D721Med (cell line): ENCODE data around the gene LY6G6F.

ENCODE experiments used
- DNase-seq: peaks from one replicate; pipeline ENCODE4 v3.0.0; 2011; ENCODE audit warnings: low spot score; ENCODE audit not compliant: insufficient read length
- FAIRE-seq: peaks from 2 replicates; lab custom pipeline; 2011; peaks lifted over from hg19 to GRCh38; lab: Jason Lieb, UNC
- TF ChIP-seq, protein P1 (sequence below): IDR thresholded peaks from 2 replicates; pipeline ENCODE4 v1.5.1; 2012; ENCODE audit warnings: mild to moderate bottlenecking, control low read depth; ENCODE audit not compliant: insufficient read depth; ENCODE audit errors: missing control alignments

LY6G6F gene

DNA sequence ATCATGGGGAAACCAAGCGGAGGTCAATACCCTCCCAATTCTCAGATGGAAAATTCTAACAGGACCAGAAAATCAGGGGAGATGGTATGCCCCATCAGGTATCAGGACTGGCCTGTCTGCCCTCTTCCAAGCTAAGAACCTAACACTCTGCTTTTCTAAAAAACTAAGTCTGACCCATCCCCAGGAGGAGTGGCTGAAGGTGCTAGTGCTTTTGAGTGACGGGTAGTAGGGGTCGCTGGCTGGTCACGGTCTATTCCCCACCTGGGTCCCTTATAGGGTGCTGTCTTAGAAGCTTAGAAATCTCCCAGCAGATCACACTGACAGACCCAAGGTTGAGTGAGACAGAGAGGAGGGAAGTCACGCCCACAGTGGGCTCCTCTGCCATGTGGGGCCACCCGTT, 13.1 kb upstream of the LY6G6F start:
- TF ChIP-seq, protein P1, sequence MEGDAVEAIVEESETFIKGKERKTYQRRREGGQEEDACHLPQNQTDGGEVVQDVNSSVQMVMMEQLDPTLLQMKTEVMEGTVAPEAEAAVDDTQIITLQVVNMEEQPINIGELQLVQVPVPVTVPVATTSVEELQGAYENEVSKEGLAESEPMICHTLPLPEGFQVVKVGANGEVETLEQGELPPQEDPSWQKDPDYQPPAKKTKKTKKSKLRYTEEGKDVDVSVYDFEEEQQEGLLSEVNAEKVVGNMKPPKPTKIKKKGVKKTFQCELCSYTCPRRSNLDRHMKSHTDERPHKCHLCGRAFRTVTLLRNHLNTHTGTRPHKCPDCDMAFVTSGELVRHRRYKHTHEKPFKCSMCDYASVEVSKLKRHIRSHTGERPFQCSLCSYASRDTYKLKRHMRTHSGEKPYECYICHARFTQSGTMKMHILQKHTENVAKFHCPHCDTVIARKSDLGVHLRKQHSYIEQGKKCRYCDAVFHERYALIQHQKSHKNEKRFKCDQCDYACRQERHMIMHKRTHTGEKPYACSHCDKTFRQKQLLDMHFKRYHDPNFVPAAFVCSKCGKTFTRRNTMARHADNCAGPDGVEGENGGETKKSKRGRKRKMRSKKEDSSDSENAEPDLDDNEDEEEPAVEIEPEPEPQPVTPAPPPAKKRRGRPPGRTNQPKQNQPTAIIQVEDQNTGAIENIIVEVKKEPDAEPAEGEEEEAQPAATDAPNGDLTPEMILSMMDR = no peak
- DNase-seq = no peak
- no peak for FAIRE-seq

DNA sequence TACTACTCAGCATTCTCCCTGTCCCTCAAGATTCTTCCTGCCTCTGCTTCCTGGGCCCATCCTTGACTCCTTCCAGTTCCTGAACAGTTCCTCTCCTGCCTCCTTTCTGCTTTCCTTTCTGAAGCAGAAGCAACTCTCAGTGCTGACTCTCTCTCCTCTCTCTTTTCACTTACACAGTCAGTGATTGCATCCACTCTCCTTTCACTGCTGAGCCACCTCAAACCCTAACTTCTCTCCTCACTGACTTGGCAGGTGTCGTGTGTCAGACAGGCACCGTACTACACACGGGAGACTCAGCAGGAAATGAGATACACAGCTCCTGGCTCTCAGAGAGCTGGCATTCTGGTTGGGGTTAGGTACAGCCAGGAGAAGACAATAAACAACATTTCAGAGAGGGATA, 9.1 kb upstream of the LY6G6F start:
- DNase-seq = no peak
- FAIRE-seq = no peak
- TF ChIP-seq, protein P1 = no peak

DNA sequence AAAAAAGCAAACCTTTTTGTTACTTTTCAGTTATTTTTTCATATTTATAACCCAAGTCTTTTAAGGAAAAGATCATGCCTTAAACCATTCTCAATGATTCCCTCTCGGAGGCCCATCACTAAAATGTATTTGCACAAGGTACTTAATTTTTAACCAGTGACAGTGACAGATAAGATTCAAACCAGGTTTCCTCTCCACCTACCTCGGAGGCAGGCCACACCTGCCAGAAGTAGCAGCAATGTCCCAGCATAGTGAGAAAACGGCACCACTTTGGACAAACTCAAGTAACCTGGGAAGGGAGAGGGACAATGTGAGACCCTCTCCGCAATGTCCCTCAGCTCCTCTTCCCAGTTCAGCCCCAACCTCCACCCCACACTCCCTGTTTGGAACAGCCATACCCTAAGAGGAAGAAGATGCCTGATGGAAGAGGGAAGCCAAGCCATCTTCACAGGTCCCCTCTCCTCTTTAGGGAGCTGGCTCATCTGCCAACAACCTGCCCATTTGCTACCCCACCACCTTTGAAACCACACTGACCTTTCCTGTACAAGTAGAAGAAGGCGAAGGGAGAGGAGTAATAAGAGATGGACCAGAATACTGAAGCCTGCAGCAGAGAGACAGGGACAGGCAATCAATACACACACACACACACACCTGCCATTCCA, 5.8 kb upstream of the LY6G6F start:
- TF ChIP-seq, protein P1 = no peak
- FAIRE-seq (no peak), DNase-seq (no peak)

DNA sequence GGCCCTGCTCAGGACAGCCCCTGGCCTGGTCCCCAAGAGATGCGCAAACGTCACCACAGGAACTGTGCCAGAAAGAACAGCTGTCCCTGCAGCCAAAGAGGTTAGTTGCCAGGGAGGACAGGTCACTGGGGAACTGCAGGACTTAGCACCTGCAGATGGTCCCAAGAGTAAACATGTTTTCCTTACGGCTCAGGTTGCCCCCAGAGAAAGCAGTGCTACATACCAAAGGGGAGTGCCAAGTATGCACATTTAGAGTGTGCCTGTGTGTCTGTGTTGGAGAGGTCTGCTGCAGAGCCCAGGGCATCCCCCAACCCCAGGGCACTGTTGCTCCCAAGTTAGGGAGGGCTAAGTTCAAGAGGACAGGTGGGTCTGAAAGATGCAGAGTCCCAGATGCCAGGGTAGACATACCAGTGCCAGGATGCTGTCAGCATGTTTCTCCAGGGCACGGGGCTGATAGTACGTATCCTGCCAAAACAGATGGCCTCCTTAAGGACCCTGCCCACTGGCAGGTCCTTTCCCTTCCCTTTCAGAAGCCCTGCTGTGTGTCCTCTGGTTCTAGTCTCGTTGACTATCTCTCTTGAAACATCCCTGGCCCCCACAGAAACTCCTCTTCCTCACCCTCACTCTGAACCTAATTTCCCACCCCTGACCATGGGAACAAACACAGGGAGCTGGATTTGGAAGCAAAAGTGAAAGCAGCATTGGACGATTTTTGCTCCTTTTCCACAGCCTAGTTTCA, 4.8 kb upstream of the LY6G6F start:
- DNase-seq (no peak), FAIRE-seq (no peak)
- TF ChIP-seq, protein P1 = no peak

DNA sequence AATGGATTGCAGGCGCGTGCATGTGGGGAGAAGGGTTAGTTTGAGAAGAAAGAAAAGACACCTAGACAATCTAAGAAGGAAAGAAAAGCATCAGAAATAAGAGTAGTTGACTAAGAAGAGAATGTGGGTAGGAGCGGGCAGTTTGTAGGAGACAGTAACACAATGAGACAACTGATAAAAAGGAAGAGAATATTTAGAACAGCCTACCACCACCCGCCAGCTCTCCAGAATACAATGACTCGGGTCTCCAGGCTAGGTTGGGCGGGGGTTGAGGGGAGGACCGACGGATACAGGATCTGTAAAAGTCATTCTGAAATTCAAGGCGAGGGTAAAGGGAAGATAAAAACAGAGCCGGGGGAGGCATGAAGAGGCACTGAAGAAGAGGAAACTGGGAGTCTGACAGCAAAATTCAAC, 4.3 kb upstream of the LY6G6F start:
- FAIRE-seq (no peak), DNase-seq (no peak)
- TF ChIP-seq, protein P1 = no peak

DNA sequence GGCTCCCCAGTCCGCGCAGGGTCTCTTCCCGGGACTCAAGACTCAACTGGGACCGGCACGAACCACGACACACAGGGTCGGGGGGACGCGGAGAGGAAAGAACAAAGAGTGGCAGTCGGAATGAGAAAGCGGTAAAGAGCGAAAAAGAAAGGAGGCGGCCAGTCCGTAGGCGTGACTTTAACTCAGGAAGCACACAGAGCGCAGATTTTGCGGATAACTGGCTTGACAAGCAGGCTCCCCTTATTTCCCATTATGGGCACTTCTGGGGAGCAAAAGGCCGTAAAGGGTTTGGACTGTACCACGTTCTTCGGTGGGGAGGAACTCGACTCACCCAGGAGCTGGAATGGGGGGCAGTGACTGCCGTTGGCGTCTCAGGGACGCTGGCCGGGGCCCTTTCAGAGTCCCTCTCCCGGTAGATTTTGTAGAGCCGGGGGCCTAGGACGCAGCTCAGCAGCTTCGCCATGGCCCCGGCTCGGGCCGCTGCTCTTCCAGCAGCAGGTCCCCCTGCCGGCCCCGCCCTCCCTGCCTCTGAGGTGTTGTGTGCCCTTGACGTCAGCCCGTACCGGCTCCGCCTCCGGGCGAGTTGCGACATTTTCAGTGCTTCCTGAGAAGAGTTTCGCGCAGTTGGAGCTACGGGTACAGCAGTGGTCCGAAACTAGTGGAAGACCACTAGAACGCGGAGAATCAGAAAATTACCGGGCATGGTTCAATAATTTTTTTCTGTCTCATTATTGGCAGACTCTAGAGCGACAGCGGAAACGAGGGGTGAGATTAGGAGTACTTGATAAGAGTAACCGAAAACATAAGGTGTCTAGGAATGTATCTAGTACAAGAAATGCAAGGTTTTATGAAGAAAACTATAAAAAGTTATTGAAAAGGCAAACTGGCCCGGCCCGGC, 3.6 kb upstream of the LY6G6F start, which contains the start of gene ABHD16A:
Gene ABHD16A (minus strand): TSS at position 506 of the 898 bp plus-strand sequence. CDS start 43 bp downstream, at position 463.
- DNase-seq = peak; percentile 98
- TF ChIP-seq, protein P1 = no peak
- no peak for FAIRE-seq
